Spleen (tissue), 11 donors: ENCODE measurements around the gene FPR1. TPM values are rescaled to one million over a fixed set of nuclear protein-coding genes. Genes with fewer than 3 reads are reported as not detected.
"Not testable (repeated sequence)": the region's sequence is repeated elsewhere in the genome, so short reads cannot be mapped to it uniquely, and the experiment has no call there.

Experiments
- DNase-seq: peaks from one replicate; pipeline ENCODE4 v3.0.0-alpha.2; 2020
- H3K27ac ChIP-seq, 8 donors: fragments of 200-600 bp; sonication (generic) in 7 of 8; 1 replicate in 4 of 8; 2 replicates in 4 of 8; pipeline versions ENCODE4 v1.5.0 to v1.8.0; 2016 to 2021; ENCODE audit warnings: inconsistent platforms in 4 of 8, mild to moderate bottlenecking in 4 of 8, moderate library complexity in 1 of 8
- H3K27me3 ChIP-seq, 7 donors: fragments of 200-600 bp; sonication (generic) in 6 of 7; replicated peaks in 1 of 7; 1 replicate in 4 of 7; 2 replicates in 3 of 7; pipeline versions ENCODE4 v1.5.0 to v1.8.0; 2016 to 2021; ENCODE audit warnings: inconsistent platforms in 3 of 7, mild to moderate bottlenecking in 1 of 7
- H3K36me3 ChIP-seq, 6 donors: fragments of 200-600 bp; sonication (generic) in 5 of 6; 1 replicate in 4 of 6; 2 replicates in 2 of 6; pipeline versions ENCODE4 v1.5.0 to v1.8.0; 2016 to 2021; ENCODE audit warnings: inconsistent platforms in 2 of 6
- H3K4me1 ChIP-seq, 6 donors: fragments of 200-600 bp; sonication (generic) in 5 of 6; 1 replicate in 3 of 6; 2 replicates in 3 of 6; pipeline versions ENCODE4 v1.5.0 to v1.8.0; 2016 to 2021; ENCODE audit warnings: inconsistent platforms in 3 of 6
- H3K4me3 ChIP-seq, 8 donors: fragments of 200-600 bp; sonication (generic) in 7 of 8; 1 replicate in 4 of 8; 2 replicates in 4 of 8; pipeline versions ENCODE4 v1.5.0 to v1.8.0; 2016 to 2021; ENCODE audit warnings: inconsistent platforms in 4 of 8, mild to moderate bottlenecking in 4 of 8, moderate library complexity in 2 of 8
- H3K9me3 ChIP-seq, 8 donors: fragments of 200-600 bp; sonication (generic) in 7 of 8; 1 replicate in 4 of 8; 2 replicates in 4 of 8; pipeline versions ENCODE4 v1.5.0 to v1.8.0; 2016 to 2021; ENCODE audit warnings: inconsistent platforms in 4 of 8
- CTCF ChIP-seq, 11 experiments: fragments of 200-600 bp in 7 of 11; fragments of 450-650 bp in 4 of 11; sonication (generic) in 4 of 11; IDR thresholded peaks in 8 of 11; conservative IDR thresholded peaks in 3 of 11; 1 replicate in 7 of 11; 2 replicates in 4 of 11; pipeline versions ENCODE4 v1.4.0 to v1.8.0; 2016 to 2021; ENCODE audit warnings: antibody characterized with exemption in 11 of 11, inconsistent platforms in 4 of 11, mild to moderate bottlenecking in 1 of 11
- POLR2A ChIP-seq, 3 donors: fragments of 450-650 bp; IDR thresholded peaks; one replicate each; pipeline ENCODE4 v1.5.1; 2017; ENCODE audit warnings: antibody characterized with exemption in 3 of 3, mild to moderate bottlenecking in 1 of 3
- POLR2AphosphoS5 ChIP-seq, 3 donors: sonication (generic); formaldehyde crosslinking; IDR thresholded peaks; one replicate each; pipeline ENCODE4 v1.5.1; 2017; ENCODE audit warnings: antibody characterized with exemption in 3 of 3
- WGBS, 5 donors: extraction: QIAGEN DNeasy Blood & Tissue Kit in 3 of 5; methylation state at CpG; one replicate each; pipeline versions ENCODE4 v1.1.5 to v1.1.7; 2013 to 2018; 5-methylcytosine and 5-hydroxymethylcytosine counted together
- intact Hi-C: fragments of 100-400 bp; cut with DNase I; formaldehyde crosslinking; loops from one replicate; pipeline ENCODE4 v1.15.0; 2023; ENCODE audit warnings: low total_unique reads
- polyA plus RNA-seq, 3 donors: library from polyadenylated mRNA; stranded (reverse); fragments of 200-250 nt; gene quantifications; one replicate each; pipeline ENCODE4 v1.2.1, GENCODE V29; 2013
- total RNA-seq, 7 donors: library from RNA; depleted of rRNA in 3 of 7; stranded (reverse); fragments of >200 nt in 3 of 7; fragmentation: NEBNext Ultra II Directional in 4 of 7; extraction: Animal tissue kit (Norgen Biotek cat#: 25700) in 4 of 7; gene quantifications; one replicate each; pipeline versions ENCODE4 v1.1.0 to v1.2.1, GENCODE V29; 2016 to 2021
- donor health status: healthy with polysubstance abuse.
- donor health status: DM: no; HTN: no; CAD: no; lungs with moderate emphysema.
- donor health status: DM: no; HTN: no; CAD: no.
- donor health status: Bipolar disorder and iron deficiency.
- donor health status: healthy.
- donor health status: DM: no; HTN: no; CAD: no.
- donor health status: DM: yes; HTN: yes; CAD: no.

FPR1 gene
- total and polyA plus RNA-seq, 10 donors = 7.2 to 344 (median 124) TPM

DNA sequence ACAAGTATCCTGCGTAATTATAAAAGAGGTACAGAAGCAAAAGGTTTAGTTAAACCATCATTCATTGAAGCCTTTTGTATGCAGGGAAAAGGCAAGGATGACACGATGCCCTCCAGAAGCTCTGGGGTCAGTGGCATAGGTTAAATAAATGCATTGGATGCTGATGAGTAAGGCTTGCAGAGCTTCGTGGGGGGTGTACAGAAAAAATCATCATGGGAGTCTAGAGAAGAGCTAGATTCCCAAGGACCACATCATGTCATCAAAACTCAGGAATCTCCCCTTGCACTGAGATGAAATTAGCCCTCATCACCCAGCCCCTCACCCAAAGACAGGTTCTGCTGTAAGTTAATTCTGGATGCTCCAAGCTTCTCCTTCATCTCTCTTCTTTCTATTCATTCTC is 8.3 kb downstream of the FPR1 start:
- Histone ChIP-seq H3K4me3 (no peak overlapping the region), H3K36me3 (peaks cover 0 to 61% (median 3%) of the 10 kb centered on the region in 6 donors), H3K4me1 (peaks cover 0 to 60% (median 0%) of the 10 kb centered on the region in 6 donors), H3K27me3 (peaks cover 0 to 6% (median 0%) of the 10 kb centered on the region in 7 donors), H3K9me3 (no peaks in the 10 kb centered on the region), H3K27ac (peak overlapping the region in 1 of 8 donors; percentile 91)
- TF ChIP-seq POLR2AphosphoS5 (IDR thresholded peaks at IDR 0.05) = no peak
- TF ChIP-seq POLR2A (IDR thresholded peaks at IDR 0.05) = no peak
- 73 to 84% (median 76%) methylated on average over 3 of the region's 3 CpGs for WGBS, 5 donors
- no peak for DNase-seq
- intact Hi-C loops = no loop called here

DNA sequence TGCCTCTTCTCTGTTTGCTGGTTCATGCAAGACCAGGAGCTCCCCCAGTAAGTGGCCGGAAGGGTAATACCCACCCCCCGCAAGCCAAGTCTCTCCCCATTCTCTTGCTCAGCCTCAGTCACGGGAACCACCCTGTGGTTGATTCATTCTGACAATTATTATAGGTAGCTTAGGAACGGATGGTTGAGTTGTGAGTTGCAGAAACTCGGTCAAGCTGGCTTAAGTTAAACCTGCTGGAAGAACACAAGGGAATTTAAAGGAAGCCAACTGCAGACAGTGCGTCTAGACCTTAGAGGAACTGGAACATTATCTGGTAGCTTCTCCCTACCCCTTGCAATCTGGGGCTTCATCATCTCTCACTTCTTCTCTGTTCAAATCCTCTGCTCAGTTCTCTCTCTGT is 8.9 kb downstream of the FPR1 start:
- peaks cover 0 to 6% (median 0%) of the 10 kb centered on the region in 7 donors for H3K27me3 ChIP-seq
- peaks cover 0 to 60% (median 0%) of the 10 kb centered on the region in 6 donors for H3K4me1 ChIP-seq
- peak overlapping the region in 1 of 8 donors; percentile 91 for H3K27ac ChIP-seq
- DNase-seq = no peak
- WGBS, 5 donors = 59 to 77% (median 62%) methylated on average over 6 of the region's 6 CpGs
- H3K36me3 ChIP-seq = peaks cover 0 to 57% (median 3%) of the 10 kb centered on the region in 6 donors
- intact Hi-C loops = no loop called here
- no peaks in the 10 kb centered on the region for H3K9me3 ChIP-seq
- TF ChIP-seq POLR2AphosphoS5 (IDR thresholded peaks at IDR 0.05) (no peak), CTCF (IDR thresholded peaks at IDR 0.05 in 8 of 11, conservative IDR thresholded peaks at IDR 0.05 in 3 of 11) (no peak), POLR2A (IDR thresholded peaks at IDR 0.05) (no peak)
- no peak overlapping the region for H3K4me3 ChIP-seq

DNA sequence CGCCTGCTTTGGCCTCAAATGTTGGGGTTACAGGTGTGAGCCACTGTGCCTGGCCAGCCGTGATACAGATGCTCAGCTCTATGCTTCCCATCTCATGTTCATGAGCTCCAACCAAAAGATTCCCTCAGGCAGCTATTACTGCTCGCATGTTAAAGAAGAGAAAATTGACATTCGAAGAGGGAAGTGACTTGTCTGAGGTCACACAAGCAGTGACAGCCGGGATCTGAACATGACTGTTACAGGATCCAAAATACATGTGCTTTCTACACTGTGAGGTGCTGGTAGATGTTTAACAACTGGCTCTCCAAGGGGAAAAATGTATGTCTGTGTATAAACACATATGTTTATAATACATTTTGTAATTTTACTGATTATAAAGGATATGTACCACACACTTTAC is 11.3 kb downstream of the FPR1 start:
- peaks cover 0 to 33% (median 0%) of the 10 kb centered on the region in 6 donors for H3K36me3 ChIP-seq
- no peak for DNase-seq
- TF ChIP-seq CTCF (IDR thresholded peaks at IDR 0.05 in 8 of 11, conservative IDR thresholded peaks at IDR 0.05 in 3 of 11) (no peak), POLR2AphosphoS5 (IDR thresholded peaks at IDR 0.05) (peak in 1 of 3 donors; percentile 5)

DNA sequence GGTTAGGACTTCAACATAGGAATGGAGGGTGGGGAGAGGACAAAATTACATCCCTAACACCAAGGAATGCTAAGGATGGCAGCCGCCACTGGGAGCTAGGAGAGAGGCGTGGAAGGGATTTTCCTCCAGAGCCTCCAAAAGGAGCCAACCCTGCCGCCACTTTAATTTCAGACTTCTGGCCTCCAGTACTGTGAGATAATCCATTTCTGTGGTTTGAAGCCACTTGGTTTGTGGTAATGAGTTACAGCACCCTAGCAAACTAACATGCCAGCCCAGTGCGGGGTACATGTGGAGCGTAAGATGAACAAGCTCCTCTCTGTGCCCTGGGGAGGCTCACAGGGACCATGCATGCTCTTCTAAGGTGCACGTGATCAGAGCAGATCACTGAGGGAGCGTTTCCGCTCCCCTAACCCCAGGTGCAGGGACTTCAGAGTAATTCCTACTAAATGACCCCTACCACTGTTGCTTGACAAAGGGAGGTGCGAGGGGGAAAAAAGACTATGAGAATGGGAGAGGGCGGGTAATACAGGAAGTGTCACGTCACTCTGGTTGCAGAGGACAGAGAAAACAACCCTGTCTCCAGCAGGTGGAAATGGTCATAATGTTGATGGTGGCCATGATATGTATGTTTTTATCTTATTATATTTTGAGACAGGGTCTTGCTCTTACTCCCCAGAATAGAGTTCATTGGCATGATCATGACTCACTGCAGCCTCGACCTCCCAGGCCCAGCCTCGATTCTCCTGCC is 12.0 kb downstream of the FPR1 start:
- peak overlapping the region in 4 of 8 donors; percentile 34 to 91 (median 68) for H3K27ac ChIP-seq
- peaks cover 0 to 60% (median 0%) of the 10 kb centered on the region in 6 donors for H3K4me1 ChIP-seq
- no peak for DNase-seq
- H3K9me3 ChIP-seq = no peaks in the 10 kb centered on the region
- peaks cover 0 to 25% (median 0%) of the 10 kb centered on the region in 6 donors for H3K36me3 ChIP-seq
- TF ChIP-seq POLR2A (IDR thresholded peaks at IDR 0.05) (no peak), CTCF (IDR thresholded peaks at IDR 0.05 in 8 of 11, conservative IDR thresholded peaks at IDR 0.05 in 3 of 11) (peak in 1 of 11 experiments; percentile 16)
- WGBS, 5 donors = 62 to 86% (median 67%) methylated on average over 13 of the region's 13 CpGs
- intact Hi-C loops = no loop called here
- peaks cover 0 to 35% (median 0%) of the 10 kb centered on the region in 7 donors for H3K27me3 ChIP-seq
- H3K4me3 ChIP-seq = peak overlapping the region in 1 of 8 donors; percentile 21

More for the DNA sequence above, 11.3 kb downstream of the FPR1 start:
- H3K9me3 ChIP-seq = no peaks in the 10 kb centered on the region
- peak overlapping the region in 3 of 8 donors; percentile 62 to 91 (median 74) for H3K27ac ChIP-seq
- intact Hi-C loops = no loop called here
- peak overlapping the region in 1 of 8 donors; percentile 21 for H3K4me3 ChIP-seq
- 60 to 83% (median 70%) methylated on average over 5 of the region's 5 CpGs for WGBS, 5 donors
- peaks cover 0 to 58% (median 0%) of the 10 kb centered on the region in 6 donors for H3K4me1 ChIP-seq
- H3K27me3 ChIP-seq = peaks cover 0 to 28% (median 0%) of the 10 kb centered on the region in 7 donors

- peaks cover 0 to 53% (median 0%) of the 10 kb centered on the region in 6 donors for H3K4me1 ChIP-seq
- peaks cover 0 to 14% (median 0%) of the 10 kb centered on the region in 6 donors for H3K36me3 ChIP-seq
- H3K27ac ChIP-seq = peak overlapping the region in 2 of 8 donors; percentile 74 to 91
- H3K27me3 ChIP-seq = peaks cover 0 to 35% (median 0%) of the 10 kb centered on the region in 7 donors
- DNase-seq, H3K4me3 ChIP-seq, H3K9me3 ChIP-seq, intact Hi-C loops: not testable (repeated sequence)
- 72 to 86% (median 85%) methylated on average over 10 of the region's 10 CpGs for WGBS, 5 donors
These were observed 13.2 kb downstream of the FPR1 start for GRCh38 chr19:51738523-51738922.
